Fibroblast of villous mesenchyme (primary cell): ENCODE measurements around the gene UCHL5. TPM values are rescaled to one million over a fixed set of nuclear protein-coding genes. Genes with fewer than 3 reads are reported as not detected.

Experiments used
- DNase-seq: peaks from one replicate; pipeline ENCODE4 v3.0.0-alpha.2; 2010; ENCODE audit warnings: low read depth
- H3K4me3 ChIP-seq: 2 replicates; pipeline ENCODE4 v1.5.1; 2011; ENCODE audit warnings: low read depth, mild to moderate bottlenecking, low read length
- total RNA-seq: library from RNA; depleted of rRNA; stranded (reverse); fragments of >200 nt; gene quantifications from 2 replicates; pipeline ENCODE4 v1.2.3, GENCODE V29; 2012
- TF ChIP-seq, protein P1 (sequence below): IDR thresholded peaks from 2 replicates; pipeline ENCODE4 v1.5.1; 2012; ENCODE audit warnings: low read depth, mild to moderate bottlenecking, low read length; ENCODE audit not compliant: insufficient read depth

Gene UCHL5
- total RNA-seq, 1 donor: 25.5 TPM

DNA sequence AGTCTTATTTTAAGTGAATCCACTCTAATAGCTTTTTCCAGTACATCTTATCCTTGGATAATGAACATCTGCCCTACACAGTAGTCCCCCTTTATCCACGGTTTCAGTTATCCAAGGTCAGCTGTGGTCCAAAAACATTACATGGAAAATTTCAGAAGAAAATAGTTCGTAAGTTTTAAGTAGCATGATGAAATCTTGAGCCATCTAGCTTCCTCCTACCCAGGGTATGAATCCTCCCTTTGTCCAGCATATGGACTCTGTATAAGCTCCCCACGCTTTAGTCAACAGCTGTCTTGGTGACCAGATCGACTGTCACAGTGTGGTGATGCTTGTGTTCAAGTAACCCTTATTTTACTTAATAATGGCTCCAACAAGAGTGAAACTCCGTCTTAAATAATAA is 43.5 kb upstream of the UCHL5 start:
- TF ChIP-seq, protein P1, sequence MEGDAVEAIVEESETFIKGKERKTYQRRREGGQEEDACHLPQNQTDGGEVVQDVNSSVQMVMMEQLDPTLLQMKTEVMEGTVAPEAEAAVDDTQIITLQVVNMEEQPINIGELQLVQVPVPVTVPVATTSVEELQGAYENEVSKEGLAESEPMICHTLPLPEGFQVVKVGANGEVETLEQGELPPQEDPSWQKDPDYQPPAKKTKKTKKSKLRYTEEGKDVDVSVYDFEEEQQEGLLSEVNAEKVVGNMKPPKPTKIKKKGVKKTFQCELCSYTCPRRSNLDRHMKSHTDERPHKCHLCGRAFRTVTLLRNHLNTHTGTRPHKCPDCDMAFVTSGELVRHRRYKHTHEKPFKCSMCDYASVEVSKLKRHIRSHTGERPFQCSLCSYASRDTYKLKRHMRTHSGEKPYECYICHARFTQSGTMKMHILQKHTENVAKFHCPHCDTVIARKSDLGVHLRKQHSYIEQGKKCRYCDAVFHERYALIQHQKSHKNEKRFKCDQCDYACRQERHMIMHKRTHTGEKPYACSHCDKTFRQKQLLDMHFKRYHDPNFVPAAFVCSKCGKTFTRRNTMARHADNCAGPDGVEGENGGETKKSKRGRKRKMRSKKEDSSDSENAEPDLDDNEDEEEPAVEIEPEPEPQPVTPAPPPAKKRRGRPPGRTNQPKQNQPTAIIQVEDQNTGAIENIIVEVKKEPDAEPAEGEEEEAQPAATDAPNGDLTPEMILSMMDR: no peak
- no peak for DNase-seq
- no peak overlapping the region for H3K4me3 ChIP-seq

DNA sequence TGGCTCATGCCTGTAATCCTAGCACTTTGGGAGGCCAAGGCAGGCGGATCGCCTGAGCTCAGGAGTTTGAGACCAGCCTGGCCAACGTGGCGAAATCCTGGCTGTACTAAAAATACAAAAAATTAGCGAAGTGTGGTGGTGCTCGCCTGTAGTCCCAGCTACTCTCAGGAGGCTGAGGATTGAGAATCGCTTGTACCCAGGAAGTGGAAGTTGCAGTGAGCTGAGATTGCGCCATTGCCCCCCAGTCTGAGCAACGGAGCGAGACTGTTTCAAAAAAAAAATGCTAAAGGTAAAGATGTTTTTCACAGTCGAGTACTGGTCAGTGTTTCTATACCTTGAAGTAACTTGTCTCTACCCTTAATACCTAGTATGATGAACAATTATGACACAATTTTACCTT is 35.0 kb upstream of the UCHL5 start:
- TF ChIP-seq, protein P1: no peak
- H3K4me3 ChIP-seq: no peak overlapping the region
- DNase-seq: no peak

DNA sequence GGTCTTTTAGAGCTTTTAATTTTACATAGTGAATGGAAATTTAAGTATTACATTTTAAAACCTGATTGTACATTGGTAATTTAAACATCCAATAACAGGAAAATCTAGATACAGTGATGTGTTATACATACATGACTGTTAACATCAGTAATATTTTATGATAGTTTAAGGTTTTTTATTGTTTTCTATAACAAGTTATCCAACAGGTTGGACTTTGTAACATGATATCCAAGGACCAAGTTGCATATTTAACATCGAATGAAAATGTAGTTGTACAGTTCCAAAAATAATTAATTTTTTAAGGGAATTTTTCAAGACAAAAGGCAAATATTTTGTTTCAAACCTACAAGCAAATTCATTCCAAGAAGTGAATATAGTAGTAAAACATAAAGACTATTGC is 31.7 kb upstream of the UCHL5 start:
- no peak overlapping the region for H3K4me3 ChIP-seq
- DNase-seq: no peak
- TF ChIP-seq, protein P1: no peak

DNA sequence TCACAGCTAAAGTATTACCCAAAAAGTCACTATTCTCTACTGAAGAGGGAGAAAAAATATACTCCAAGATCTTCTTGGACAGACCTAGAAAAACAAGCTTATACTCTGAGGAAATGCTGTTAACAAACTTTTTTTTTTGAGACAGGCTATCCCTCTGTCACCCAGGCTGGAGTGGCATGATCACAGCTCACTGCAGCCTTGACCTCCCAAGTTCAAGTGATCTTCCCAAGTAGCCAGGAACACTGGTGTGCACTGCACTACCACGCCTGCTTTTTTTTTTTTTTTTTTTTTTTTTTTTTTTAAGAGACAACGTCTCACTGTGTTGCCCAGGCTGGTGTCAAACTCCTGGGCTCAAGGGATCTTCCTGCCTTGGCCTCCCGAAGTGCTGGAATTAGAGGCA is 28.7 kb upstream of the UCHL5 start:
- TF ChIP-seq, protein P1: no peak
- no peak for DNase-seq
- no peak overlapping the region for H3K4me3 ChIP-seq

DNA sequence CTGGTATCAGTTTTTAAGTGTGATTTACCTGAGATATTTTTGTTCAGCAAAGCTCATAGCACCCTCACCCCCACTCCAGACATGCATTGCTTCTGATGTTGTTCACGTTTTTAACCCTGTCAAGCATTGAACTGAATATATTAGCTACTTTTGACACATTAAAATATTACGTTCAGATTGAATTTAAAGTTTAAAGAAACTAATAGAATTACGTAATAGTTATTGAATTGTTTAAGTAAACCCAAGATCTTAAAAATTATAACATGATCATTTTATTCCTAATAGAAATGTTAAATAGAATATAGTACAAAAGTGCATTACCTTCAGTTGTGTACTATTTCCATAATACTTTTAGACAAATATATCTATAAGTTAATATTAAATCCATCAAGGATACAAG is 27.2 kb upstream of the UCHL5 start:
- no peak overlapping the region for H3K4me3 ChIP-seq
- no peak for DNase-seq
- TF ChIP-seq, protein P1: no peak

DNA sequence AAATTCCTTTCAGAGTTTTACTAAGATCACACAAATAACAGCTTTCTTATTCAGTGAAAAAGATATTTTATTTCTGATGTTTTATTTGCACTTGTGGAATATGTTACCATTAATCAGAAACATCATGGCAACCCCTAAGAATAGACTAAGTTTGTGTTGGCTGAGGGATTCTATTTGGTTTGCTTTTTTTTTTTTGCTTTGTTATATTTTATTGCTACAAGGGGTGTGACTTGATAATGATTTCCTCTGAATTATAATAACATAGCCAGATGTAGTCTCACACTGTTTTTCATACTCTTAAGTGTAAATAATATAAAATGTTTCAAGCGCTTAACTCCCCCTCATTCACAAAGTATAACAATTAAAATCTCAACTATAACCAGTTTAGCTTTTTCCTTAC is 26.1 kb upstream of the UCHL5 start:
- TF ChIP-seq, protein P1: no peak
- no peak overlapping the region for H3K4me3 ChIP-seq
- peak; percentile 16 for DNase-seq

DNA sequence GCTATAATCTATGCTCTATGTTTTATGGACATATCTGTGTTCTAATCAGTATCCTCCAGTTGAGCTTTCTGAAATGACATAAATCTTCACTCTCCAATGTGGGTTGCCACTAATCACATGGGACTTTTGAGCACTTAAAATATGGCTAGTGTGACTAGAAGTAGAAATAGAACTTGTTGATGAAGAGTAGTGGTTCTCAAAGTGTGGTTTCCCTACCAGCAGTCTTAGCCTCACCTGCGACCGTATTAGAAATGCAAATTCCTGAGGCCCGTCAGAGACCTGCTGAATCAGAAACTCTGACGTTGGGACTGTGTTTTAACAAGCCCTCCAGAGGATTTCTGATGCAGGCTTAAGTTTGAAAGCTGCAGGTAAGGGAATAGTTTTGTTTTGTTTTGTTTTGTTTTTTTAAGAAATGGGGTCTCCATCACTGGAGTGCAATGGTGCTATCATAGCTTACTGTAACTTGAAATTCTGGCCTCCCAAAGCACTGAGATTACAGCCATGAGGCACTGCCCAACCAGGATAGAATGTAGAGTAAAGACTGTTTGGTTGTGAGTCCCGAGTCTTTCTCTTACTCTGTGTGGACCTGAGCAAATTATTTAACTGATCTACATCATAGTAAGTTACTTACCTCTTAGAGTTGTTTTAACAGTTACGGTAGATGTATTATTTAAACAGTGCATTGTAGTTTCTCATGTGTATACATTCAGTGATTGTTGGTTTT is 24.4 kb upstream of the UCHL5 start:
- no peak for DNase-seq
- no peak overlapping the region for H3K4me3 ChIP-seq
- TF ChIP-seq, protein P1: no peak
